ENCODE data around the gene TUFT1. TPM values are rescaled to one million over a fixed set of nuclear protein-coding genes. Genes with fewer than 3 reads are reported as not detected.

The TUFT1 gene
- total and polyA plus RNA-seq, 2 of the 8 experiments (the other 6 are each of a cell fraction or from before 2014, with no cell fraction given): 7.3 to 10.4 TPM

- H2BK120ac ChIP-seq (replicated peaks; ENCODE audit: low read depth, low read length): no peak overlapping the region
- H3K18ac ChIP-seq (ENCODE audit: extremely low read depth, low read length): peak overlapping the region; percentile 4; the same call in 1 of the 2 replicates
- H4K20me1 ChIP-seq (replicated peaks in 1 of 2; ENCODE audit: control insufficient read depth in 1 of 2, insufficient read depth in 2 of 2, low read length in 2 of 2): peaks cover 0 to 4% of the 10 kb centered on the region in 2 experiments
- no peak overlapping the region for H4K5ac ChIP-seq (ENCODE audit: insufficient read length, low read depth, low read length)
- H3K4me3 ChIP-seq (ENCODE audit: extremely low read depth in 1 of 4, insufficient read depth in 2 of 4, low read depth in 3 of 4, low read length in 4 of 4): no peak overlapping the region
- no peak overlapping the region for H3K9ac ChIP-seq (replicated peaks in 1 of 4; ENCODE audit: extremely low read depth in 1 of 4, low read depth in 3 of 4, low read length in 3 of 4)
- WGBS, 2 experiments (ENCODE audit: extremely low coverage in 1 of 2, insufficient coverage in 1 of 2, insufficient read length in 1 of 2, insufficient replicate concordance in 2 of 2, low coverage in 1 of 2, low lambda C conversion rate in 2 of 2, missing lambda C conversion rate in 1 of 2): 96% methylated on average over 4 of the region's 4 CpGs; no CpG with 5 or more reads in 1 of the 2 experiments
- H3K23ac ChIP-seq (ENCODE audit: insufficient read length): no peak overlapping the region
- H2BK15ac ChIP-seq (ENCODE audit: low read length): 0 out of 2 replicates have a peak overlapping the region, but pooled peaks have one; percentile 72
- no peak overlapping the region for H4K8ac ChIP-seq (ENCODE audit: extremely low read depth, insufficient read depth, low read length)
- peaks cover 14% of the 10 kb centered on the region for H3K79me1 ChIP-seq (ENCODE audit: low read depth, low read length)
- H2AK5ac ChIP-seq (ENCODE audit: low read depth, low read length): peak overlapping the region; percentile 67; the same call in 1 of the 2 replicates
- H3K14ac ChIP-seq (ENCODE audit: insufficient read length): no peak overlapping the region
- peaks cover 19 to 35% (median 21%) of the 10 kb centered on the region in 4 experiments for H3K4me1 ChIP-seq (replicated peaks in 1 of 4; ENCODE audit: control insufficient read depth in 3 of 4, insufficient read depth in 4 of 4, low read length in 3 of 4)
- peaks cover 24% of the 10 kb centered on the region for H3K23me2 ChIP-seq (ENCODE audit: low read depth, low read length)
- 0 out of 2 replicates have a peak overlapping the region, but pooled peaks have one; percentile 24 for H3K27ac ChIP-seq (ENCODE audit: low read depth, low read length)
- no peaks in the 10 kb centered on the region for H3K9me3 ChIP-seq (ENCODE audit: insufficient read depth in 2 of 2, low read depth in 1 of 2, low read length in 1 of 2)
- no peak overlapping the region for H4K91ac ChIP-seq (replicated peaks; ENCODE audit: insufficient read length, low read length)
- no peak overlapping the region for H2BK20ac ChIP-seq (ENCODE audit: low read length)
- peak overlapping the region; percentile 60; the same call in 1 of the 2 replicates for H2BK5ac ChIP-seq (ENCODE audit: low read depth, low read length)
- peaks cover 0 to 47% of the 10 kb centered on the region in 2 experiments; a peak in 2 of 4 replicates for H3K79me2 ChIP-seq (ENCODE audit: control insufficient read depth in 1 of 2, insufficient read depth in 2 of 2, low read length in 2 of 2)
- ChIA-PET CTCF (ENCODE audit: partially characterized antibody) (interaction anchor here (0.7 kb wide), 1 partner anchor 66 kb away, joined by 3 read pairs; no protein-coding TSS in a partner anchor), POLR2A (ENCODE audit: partially characterized antibody) (interaction anchor here (1.5 to 17.1 kb wide), 3 partner anchors 12 to 58 kb away, joined by 3 to 283 read pairs (median 34); partner anchors contain the start of gene TUFT1)
- peaks cover 9 to 19% (median 17%) of the 10 kb centered on the region in 4 experiments; a peak in 7 of 8 replicates for H3K36me3 ChIP-seq (ENCODE audit: control insufficient read depth in 2 of 4, insufficient read depth in 4 of 4, low read length in 3 of 4)
- H2AFZ ChIP-seq (ENCODE audit: low read length): no peak overlapping the region
- H2BK12ac ChIP-seq (ENCODE audit: low read depth, low read length): peak overlapping the region; percentile 62; the same call in 1 of the 2 replicates
- FAIRE-seq: no peak
- no peak overlapping the region for H3K4ac ChIP-seq (replicated peaks; ENCODE audit: insufficient read length, low read depth, low read length)
- DNase-seq (ENCODE audit: low read depth in 1 of 2, low spot score in 2 of 2): no peak
- H3K27me3 ChIP-seq (replicated peaks in 1 of 4; ENCODE audit: control insufficient read depth in 3 of 4, extremely low read depth in 1 of 4, insufficient read depth in 3 of 4, low read length in 3 of 4): 0 out of 7 replicates have a peak, but pooled peaks cover 0 to 3% (median 0%) of the 10 kb centered on the region in 4 experiments
- peak overlapping the region in 1 of 2 experiments; percentile 55; a peak in 1 of 4 replicates for H3K4me2 ChIP-seq (ENCODE audit: insufficient read depth in 1 of 2, low read depth in 2 of 2, low read length in 2 of 2)
- H3K56ac ChIP-seq (replicated peaks; ENCODE audit: insufficient read length, low read depth, low read length): no peak overlapping the region
- no peak for TF ChIP-seq SP4 (IDR thresholded peaks at IDR 0.05; ENCODE audit: low read length)
- peak; percentile 74 for TF ChIP-seq KDM1A (IDR thresholded peaks at IDR 0.05; ENCODE audit: borderline replicate concordance, low read length)
These were observed 24.8 kb upstream of the TUFT1 start for GRCh38 chr1:151515265-151515664.
